Stimulated activated CD4-positive, alpha-beta T cell treated with anti-CD3 and anti-CD28 coated beads, Interleukin-4, amount 100 ng/mL, for 48 hours (primary cell): ENCODE results near the gene DCC.

Source experiments
- DNase-seq, 2 donors: peaks; one replicate each; pipeline ENCODE4 v3.0.0-alpha.2; 2020; ENCODE audit warnings: low read depth in 2 of 2

The DCC gene

DNA sequence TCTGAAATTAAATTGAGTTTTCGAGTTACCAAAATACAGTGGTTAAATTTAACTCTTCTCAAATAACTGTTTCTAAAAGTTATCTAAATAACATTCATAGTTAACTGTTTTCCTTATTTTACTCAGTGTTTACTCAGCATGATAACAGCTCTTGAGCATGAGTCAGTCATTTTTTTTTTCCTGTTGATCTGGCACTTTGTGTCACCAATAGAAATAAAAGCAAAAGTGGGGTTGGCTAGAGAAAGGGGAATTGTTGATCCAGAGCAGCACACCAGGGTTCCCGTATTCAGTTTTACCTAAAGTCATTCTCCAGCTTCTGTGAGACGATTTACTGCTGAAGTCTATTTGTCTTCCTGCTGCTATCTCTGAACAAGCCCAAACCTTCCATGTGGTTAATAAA is 851.6 kb downstream of the DCC start:
- DNase-seq = no peak

DNA sequence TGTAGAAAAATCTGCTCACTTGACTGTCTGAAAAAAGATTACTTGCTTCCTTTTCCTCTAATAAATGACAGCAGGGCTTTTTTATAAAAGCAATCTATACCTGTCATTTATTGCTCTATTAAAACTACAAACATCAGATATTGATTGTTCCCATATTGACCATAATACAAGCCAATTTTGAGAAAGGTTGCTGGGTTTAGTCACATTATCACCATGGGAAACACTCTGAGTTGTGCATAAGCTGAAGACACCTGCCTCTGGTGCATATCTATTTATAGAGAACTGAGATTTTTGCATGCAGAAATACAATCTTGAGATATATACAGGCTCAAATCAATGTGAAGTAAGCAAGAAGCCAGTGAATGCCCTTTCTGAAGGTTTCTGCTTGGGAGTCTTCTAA is 853.9 kb downstream of the DCC start:
- DNase-seq = no peak

DNA sequence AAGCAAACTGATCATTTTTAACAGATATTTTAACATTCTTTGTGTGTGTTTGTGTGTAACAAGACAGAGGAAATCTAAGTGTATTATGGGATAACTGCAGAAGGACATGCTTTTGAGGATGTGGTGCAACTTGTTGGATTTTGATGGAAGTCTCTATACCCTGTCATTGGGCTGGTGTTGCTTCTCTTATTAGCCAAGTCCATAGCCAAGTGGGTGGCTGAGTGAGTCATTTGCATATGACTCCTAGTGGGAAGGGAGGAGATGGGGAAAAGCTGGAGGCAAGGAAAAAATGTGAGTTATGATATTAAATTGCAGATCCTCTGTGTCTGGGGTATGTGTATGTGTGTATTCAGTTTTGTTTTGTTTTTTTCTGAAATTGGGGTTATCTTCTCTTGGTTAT is 879.9 kb downstream of the DCC start:
- DNase-seq = no peak

DNA sequence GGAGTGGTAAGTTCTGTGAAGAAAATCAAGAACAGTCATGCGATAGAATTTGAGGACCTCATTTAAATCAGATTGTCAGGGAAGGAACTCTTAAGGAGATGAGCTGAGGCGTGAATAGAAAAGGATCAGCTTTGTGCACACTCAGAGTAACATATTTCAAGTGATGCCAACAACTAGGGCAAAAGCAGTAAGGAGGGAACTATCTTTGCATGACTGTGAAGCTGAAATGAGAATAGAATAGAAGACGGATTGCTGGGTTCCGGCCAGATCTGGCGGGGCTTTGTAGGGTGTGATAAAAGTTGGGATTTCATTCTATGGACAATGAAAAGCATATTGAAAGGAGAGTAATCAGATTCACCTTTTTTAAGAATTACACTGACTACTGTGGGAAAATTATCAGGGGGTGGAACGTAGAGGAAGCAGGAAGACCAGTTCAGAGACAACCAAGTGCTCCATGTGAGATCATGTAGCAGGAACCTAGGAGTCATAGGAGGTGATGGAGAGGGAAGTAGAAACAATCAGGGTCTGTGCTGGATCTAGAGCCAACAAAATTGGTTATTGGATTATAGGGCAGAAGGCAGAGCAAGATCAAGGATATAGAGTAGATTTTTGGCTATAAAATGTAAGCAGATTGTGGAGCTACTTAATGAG is 884.3 kb downstream of the DCC start:
- no peak for DNase-seq

DNA sequence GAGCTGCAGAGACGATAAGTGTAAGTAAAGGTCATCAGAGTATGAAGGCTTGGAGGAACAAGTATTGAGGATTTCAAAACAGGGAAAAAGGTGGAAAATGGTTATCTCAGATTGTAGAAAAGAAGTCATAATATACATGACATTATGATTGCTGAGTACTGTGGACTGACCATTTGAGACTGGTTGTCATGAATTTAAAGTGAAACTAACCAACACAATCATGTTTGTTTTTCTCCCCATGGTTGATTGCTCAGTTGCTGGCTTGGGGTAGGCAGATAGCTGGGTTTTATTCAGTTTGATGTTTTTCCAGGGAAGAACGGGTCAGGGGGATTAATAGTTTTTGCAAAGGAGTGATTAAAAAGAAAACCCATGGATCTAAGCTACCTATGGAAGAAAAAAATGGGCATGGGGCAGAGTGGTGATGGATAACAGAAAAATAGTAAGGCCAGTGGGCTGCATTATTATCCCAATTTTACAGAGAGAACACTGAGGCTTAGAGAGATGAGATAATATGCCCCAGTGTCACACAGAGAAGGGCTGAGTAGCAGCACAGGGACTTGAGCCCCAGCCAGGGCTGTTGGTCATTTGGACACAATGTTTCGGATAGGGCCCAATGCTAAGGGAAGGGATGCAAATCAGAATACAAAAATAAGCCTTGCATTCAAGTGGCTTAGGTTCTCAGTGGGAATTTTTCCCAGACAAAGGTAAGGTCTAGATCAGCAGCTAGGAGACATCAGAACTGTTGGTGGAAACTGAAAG is 885.7 kb downstream of the DCC start:
- no peak for DNase-seq

DNA sequence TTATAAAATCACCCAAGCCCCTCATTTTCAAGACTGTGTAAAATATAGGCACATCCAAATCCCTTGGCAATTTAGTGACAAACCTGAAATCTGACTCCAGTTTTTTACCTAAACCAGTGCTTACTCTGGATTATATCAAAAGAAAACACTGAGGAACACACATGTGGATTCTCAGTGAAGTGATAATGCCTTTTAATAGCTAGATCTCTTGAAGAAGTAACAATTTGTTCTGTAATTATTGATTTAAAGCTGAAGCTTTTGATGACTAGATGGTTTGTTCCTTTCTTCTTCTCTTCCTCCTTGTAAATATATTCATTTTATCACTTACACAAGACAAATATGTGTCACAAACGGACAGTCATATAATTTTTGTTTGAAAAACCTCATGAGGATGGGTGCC is 894.6 kb downstream of the DCC start:
- no peak for DNase-seq

DNA sequence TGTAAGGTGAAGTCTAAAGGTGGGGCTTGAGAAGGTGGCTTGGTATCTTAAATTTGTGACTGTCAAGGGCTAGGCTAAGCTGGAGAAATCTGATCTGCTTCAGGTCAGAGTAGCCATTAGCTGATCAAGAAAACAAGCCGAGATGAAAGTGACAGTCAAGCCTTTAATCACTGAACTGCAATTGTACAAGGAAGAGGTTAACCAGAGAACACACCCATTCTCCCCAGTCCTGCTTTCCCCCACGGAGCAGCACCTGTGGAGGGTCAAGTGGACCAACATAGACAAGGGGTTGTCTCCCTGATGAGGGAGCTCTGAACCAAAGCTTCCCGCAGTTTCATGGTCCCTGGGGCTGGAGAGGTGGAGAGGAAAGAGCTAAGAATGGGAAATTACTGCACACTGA is 901.2 kb downstream of the DCC start:
- DNase-seq = no peak

DNA sequence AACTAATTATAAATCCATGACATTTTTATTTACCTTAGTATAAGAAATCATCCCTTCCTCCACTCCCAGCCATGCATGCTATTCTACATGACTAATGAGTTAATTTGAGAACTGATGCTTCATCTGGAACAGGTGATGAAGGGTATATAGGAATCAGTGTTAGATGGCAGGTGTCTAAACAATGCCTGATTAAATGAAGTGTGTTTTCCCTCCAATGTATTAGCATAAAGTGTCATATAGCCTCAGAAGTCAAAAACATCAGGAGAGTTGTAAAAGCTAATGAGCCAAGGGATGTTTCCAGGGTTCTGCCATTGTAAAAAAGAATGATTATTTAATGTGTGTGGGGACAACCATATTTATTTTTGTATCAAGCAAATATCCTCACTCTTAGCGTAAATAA is 913.8 kb downstream of the DCC start:
- no peak for DNase-seq

DNA sequence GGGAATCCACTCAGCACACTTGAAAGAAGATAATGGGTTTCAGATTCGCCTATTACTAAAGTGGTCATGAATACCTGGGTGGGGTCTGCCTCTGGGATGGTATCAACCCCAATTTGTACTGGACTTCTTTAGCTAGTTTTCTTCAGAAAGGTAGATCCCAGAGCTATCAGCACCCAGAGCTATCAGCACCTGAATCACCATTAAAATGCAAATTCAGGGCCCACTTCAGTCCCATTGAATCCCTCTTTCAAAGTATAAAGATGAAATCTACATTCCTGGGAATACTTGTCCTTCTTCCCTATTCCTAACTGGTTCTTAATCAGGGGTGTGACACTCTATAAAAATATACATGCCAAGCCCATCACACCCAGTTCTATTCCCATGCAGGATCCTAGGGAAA is 914.3 kb downstream of the DCC start:
- no peak for DNase-seq

DNA sequence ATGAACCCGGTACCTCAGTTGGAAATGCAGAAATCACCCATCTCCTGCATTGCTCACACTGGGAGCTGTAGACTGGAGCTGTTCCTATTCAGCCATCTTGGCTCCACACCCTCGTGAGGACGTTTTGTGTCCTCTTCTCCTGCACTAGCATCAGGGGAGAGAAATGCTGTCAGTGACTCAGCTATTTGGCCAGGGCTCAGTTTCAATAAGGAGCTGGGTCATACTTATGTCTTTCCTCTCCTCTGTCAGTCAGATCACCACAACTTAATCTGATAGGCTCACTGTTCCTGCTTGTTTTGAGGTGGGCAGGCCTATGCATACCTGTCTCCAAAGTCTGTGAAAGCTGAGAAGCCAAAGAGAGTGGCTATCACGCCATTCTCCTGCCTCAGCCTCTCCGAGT is 921.2 kb downstream of the DCC start:
- DNase-seq = no peak

DNA sequence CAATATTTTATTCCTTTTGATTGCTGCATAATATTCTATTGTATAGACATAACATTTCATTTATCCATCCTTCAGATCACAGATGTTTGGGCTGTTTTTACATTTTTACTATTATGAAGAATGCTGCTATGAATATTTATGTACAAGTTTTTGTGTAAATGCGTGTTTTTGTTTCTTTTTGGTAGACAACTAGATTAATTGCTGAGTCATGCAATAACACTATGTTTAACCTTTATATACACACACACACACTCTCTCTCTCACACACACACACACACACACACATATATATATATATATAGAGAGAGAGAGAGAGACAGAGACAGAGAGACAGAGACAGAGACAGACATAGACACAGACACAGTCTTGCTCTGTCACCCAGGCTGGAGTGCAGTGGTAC is 926.9 kb downstream of the DCC start:
- DNase-seq = no peak

DNA sequence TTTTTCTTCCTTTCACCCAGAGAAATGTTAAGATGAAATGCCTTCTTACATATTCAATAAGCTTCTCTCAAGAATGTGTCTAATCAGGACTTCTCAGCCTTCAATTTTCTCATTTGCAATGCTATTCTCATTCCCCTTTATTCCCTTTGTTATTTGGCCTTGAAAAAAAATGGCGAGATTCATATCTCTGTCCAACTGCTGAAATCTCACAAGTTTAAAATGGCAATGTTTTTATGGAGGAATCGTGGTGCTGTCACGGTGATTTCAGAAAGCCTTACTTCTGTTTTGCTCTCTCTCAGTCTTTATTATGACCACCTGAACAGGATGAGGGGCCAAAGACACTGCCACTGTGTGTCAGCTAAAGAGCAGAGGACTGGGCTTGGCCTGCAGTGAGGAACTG is 928.5 kb downstream of the DCC start:
- DNase-seq = no peak

DNA sequence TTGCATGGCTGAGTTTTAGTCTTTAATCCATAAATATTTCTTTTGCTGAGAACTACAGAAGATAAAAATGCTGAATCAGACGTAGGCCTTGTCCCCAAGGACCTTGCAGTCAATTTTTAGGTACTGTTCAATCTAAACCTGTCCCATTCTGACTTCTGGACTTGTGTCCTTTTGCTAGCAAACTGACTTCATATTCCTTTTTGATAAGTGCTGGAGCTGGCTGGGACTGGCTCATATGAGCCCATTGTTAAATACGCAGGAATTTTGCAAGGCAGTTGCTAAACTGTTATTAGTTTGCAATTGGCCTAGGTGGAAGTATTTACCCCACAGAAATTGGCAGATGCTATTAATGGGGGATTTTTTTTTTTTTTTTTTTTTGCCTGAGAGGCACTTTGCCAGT is 941.4 kb downstream of the DCC start:
- DNase-seq = no peak

DNA sequence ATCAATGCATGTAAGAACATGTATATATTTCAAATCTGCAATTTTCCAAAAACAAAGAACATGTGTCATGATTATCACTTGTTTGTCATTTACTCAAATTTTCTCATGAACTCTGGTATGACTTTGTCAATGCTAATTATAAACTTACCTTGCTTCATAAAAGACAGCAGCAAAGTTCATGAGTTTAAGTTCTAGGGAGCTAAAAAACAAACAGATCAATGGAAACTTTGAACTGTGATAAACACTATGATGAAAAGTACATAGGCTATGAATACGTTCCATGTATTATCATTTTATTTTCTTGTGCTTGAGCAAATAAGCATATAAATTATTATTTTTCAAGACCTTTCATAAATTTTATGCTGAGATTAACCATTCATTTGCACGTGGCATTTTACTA is 943.7 kb downstream of the DCC start:
- DNase-seq = no peak

DNA sequence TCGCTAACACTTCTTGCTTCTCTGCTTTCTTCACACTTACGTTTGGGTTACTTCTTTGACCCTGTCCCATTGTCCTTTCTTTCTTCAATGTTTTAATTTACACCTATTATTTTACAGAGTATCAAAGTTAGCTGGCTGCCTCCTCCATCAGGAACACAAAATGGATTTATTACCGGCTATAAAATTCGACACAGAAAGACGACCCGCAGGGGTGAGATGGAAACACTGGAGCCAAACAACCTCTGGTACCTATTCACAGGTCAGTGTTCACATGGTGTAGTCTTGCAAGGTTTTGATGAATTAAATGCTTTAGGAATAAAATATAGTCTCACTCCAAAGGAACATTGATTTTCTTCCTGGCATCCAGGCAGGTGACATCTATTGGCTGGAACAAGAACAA is 965.5 kb downstream of the DCC start:
- no peak for DNase-seq

DNA sequence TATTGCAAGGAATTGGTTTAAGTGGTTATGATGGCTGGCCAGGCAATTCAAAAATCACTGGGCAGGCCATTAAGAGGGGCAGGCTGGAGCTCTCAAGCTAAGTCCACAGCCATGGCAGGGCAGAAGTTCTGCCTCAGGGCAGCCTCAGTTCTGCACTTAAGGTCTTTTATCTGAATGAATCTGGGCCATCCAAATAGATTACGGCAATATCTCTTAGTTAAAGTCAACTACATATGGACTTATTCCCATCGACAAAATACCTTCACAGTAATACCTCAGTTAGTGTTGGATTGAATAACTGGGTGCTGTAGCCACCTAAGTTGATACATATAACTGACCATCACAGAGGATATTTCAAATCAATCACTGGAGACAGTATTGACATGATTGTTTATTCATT is 979.6 kb downstream of the DCC start:
- no peak for DNase-seq

DNA sequence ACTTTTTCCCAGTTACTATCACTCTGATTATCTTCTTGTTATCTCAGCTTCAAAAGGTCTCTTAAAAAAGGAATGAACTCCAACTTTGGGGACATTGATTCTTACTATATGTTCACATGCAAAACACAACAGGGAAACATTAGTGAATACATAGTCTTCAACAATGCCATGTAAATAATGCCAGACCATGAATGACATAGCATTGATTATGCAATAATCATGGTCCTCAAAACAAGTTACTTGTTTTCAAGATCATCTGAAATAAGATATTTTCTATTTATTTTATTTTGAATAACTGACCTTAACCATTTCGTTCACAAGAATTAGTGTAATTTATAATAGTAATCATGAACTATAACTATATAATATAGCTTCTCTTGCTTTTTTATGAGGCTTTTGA is 982.2 kb downstream of the DCC start:
- DNase-seq = no peak

DNA sequence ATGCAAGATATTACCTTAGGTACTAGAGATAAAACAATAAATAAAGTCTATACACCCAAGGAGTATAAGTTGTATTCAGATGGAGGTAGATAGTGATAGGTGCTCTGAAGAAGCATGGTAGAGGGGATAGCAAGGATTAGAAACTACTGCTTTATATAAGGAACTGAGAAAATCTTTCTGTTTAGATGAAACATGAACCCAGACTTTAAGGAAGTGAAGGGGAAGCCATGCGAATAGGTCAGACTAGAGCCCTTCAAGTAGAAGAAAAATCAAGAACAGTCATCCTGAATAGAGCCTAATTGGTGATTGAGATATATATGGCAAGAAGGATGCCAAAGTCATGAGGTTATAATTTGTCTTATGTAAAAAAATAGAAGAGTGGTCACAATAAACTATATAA is 984.4 kb downstream of the DCC start:
- DNase-seq = no peak

DNA sequence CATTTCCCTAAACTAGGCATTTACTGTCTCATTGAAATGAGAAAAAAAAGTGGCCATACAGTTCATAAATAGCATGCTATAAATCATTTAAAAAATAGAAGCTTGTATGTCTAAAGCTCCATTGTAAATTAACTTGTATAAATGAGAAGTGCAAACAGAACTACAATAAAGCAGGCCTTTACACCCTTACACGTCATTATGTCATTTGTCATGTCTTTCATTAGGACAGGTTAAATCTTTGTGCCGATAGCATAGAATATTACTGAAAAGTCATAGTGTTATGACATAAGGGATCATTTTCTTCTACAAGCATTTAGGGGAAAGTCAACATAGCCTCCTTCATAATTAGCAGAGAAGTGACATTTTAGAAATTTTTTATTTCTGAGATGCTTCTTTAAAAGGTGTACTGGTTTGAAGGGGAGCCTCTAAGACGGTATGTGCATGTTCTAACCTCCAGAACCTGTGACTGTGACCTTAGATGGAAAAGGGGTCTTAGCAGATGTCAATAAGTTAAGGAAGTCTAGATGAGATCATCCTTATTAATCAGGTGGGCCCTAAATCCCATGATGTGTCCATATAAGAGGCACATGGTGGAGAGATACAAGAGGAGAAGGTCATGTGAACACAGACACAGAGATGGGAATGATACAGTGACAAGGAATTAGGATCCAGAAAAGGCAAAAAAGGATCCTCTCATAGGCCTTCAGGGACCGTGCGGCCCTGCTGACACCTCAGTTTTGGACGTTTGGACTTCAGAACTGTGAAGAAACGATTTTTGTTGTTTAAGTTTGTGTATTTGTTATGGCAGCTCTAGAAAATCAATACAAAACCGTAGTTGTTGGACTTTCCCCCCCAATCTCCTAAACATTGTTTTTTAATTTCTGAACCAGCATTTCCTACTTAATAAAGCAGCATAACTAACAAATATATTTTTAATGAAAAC is 1020.8 kb downstream of the DCC start:
- DNase-seq = no peak

DNA sequence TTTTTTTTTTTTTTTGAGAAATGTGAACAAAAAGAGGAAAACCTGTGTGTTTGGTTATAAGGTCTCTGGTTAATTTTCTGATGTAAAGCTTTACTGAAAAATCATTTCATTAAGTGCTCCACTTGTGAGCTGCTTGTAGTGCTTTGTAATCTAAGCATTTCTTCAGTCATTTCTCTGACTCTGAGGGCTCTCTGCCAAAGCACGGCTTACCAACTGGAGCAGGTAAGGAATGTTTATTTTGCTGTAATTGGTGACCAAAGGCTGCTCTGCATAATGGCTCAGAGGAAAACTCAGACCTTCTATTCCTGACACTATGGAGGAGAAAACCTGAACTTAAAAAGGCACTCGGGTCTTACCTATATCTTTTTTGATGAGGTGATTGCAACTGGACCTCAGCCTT is 1035.6 kb downstream of the DCC start:
- no peak for DNase-seq

DNA sequence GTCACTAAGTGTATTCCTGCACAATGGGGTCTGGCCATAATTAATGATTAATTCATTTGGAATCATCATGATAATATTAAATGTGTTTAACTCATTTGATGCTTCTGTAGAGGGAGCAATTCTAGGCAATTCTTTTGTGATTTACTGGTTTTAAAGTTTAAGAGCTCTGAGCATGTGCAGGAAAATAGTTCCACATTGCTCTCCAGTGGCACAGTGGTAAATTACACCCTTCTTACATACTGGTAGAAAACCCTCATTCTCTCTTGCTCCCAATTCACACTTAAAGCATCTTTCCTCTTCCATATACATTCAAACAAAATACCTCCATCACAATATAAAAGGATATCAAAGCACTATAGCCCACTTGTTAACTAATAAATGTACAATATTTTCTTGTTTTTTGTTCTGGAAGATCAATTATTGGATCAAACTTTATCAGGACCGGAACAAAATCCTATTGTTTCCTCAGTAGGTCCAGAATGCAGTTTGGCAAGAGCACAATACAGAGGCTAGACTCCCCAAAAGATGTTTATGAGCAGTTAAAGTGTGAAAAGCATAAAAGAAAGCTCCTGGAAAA is 1040.2 kb downstream of the DCC start:
- no peak for DNase-seq

DNA sequence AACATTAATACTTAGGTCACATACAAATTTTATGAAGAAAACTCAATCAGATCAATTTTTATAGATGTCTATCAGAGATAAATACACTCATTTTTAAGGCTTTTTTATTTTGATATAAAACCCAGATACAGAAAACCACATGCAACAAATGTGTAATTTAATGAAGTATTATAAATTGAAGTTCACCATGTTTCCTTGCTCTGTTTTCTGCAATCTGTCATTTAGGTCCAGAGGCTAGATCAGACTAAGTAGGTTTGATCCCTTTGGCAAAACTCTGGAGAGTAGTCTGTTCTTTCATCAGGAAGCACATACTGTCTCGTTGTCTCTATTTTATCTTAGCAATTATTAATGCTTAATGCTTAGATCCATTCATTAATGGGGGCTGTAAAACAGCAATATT is 1042.9 kb downstream of the DCC start:
- no peak for DNase-seq
